ENCODE measurements around the gene EXOC3.
"Not testable (repeated sequence)": the region's sequence is repeated elsewhere in the genome, so short reads cannot be mapped to it uniquely, and the experiment has no call there.

The EXOC3 gene

GRCh38 chr5:442335-443238, at the start of gene EXOC3:
TSS of gene EXOC3 (plus strand) at chr5:443176. CDS start at chr5:446206, 3,030 bp downstream.
- FAIRE-seq (peak; percentile 38), DNase-seq (ENCODE audit: extremely low spot score, insufficient read length, low read depth) (peak; percentile 96)

- no peak for FAIRE-seq
- DNase-seq (ENCODE audit: extremely low spot score, insufficient read length, low read depth) = no peak
These were observed 49.1 kb upstream of the EXOC3 start for GRCh38 chr5:393846-394275.

GRCh38 chr5:394671-395155, 48.3 kb upstream of the EXOC3 start:
- FAIRE-seq (no peak), DNase-seq (ENCODE audit: extremely low spot score, insufficient read length, low read depth) (no peak)

- no peak for DNase-seq (ENCODE audit: extremely low spot score, insufficient read length, low read depth)
- FAIRE-seq = no peak
These were observed 47.6 kb upstream of the EXOC3 start for GRCh38 chr5:395156-395920.

GRCh38 chr5:395921-396530, 47.0 kb upstream of the EXOC3 start:
- FAIRE-seq = no peak
- no peak for DNase-seq (ENCODE audit: extremely low spot score, insufficient read length, low read depth)

GRCh38 chr5:396531-396961, 46.4 kb upstream of the EXOC3 start:
- no peak for DNase-seq (ENCODE audit: extremely low spot score, insufficient read length, low read depth)
- no peak for FAIRE-seq

- not testable (repeated sequence) for FAIRE-seq; DNase-seq (ENCODE audit: extremely low spot score, insufficient read length, low read depth)
These were observed 44.9 kb upstream of the EXOC3 start for GRCh38 chr5:398141-398474.

- no peak for FAIRE-seq
- no peak for DNase-seq (ENCODE audit: extremely low spot score, insufficient read length, low read depth)
These were observed 44.3 kb upstream of the EXOC3 start for GRCh38 chr5:398475-399295.

GRCh38 chr5:399296-400281, 43.4 kb upstream of the EXOC3 start:
- FAIRE-seq (peak; percentile 98), DNase-seq (ENCODE audit: extremely low spot score, insufficient read length, low read depth) (peak; percentile 65)

GRCh38 chr5:400282-401145, 42.5 kb upstream of the EXOC3 start:
- DNase-seq (ENCODE audit: extremely low spot score, insufficient read length, low read depth) = no peak
- peak; percentile 12 for FAIRE-seq

- FAIRE-seq = no peak
- no peak for DNase-seq (ENCODE audit: extremely low spot score, insufficient read length, low read depth)
These were observed 41.6 kb upstream of the EXOC3 start for GRCh38 chr5:401146-402034.

GRCh38 chr5:402219-402614, 40.8 kb upstream of the EXOC3 start:
- FAIRE-seq; DNase-seq (ENCODE audit: extremely low spot score, insufficient read length, low read depth): not testable (repeated sequence)

- FAIRE-seq = peak; percentile 97
- no peak for DNase-seq (ENCODE audit: extremely low spot score, insufficient read length, low read depth)
These were observed 40.2 kb upstream of the EXOC3 start for GRCh38 chr5:402615-403359.

GRCh38 chr5:403995-404394, 39.0 kb upstream of the EXOC3 start:
- FAIRE-seq (no peak), DNase-seq (ENCODE audit: extremely low spot score, insufficient read length, low read depth) (no peak)

- FAIRE-seq (no peak), DNase-seq (ENCODE audit: extremely low spot score, insufficient read length, low read depth) (no peak)
These were observed 38.2 kb upstream of the EXOC3 start for GRCh38 chr5:404666-405241.

GRCh38 chr5:405421-405820, 37.6 kb upstream of the EXOC3 start:
- DNase-seq (ENCODE audit: extremely low spot score, insufficient read length, low read depth) (no peak), FAIRE-seq (no peak)
